Stimulated activated naive CD4-positive, alpha-beta T cell (primary cell): ENCODE results near the gene PPP1R13L.

Experiments
- DNase-seq, 6 experiments: peaks; one replicate each; lab custom pipeline; 2025; lab: John Stamatoyannopoulos, UW

Gene PPP1R13L

DNA sequence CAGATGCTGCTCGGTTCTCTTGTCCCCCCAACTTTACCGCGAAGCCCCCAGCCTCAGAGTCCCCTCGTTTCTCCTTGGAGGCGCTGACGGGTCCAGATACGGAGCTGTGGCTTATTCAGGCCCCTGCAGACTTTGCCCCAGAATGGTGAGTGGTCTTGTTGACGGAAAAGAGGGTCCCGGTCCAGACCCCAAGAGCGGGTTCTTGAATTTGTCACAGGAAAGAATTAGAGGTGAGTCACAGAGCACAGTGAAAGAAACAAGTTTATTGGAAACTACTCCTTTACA is 2.2 kb upstream of the PPP1R13L start:
- no peak for DNase-seq

DNA sequence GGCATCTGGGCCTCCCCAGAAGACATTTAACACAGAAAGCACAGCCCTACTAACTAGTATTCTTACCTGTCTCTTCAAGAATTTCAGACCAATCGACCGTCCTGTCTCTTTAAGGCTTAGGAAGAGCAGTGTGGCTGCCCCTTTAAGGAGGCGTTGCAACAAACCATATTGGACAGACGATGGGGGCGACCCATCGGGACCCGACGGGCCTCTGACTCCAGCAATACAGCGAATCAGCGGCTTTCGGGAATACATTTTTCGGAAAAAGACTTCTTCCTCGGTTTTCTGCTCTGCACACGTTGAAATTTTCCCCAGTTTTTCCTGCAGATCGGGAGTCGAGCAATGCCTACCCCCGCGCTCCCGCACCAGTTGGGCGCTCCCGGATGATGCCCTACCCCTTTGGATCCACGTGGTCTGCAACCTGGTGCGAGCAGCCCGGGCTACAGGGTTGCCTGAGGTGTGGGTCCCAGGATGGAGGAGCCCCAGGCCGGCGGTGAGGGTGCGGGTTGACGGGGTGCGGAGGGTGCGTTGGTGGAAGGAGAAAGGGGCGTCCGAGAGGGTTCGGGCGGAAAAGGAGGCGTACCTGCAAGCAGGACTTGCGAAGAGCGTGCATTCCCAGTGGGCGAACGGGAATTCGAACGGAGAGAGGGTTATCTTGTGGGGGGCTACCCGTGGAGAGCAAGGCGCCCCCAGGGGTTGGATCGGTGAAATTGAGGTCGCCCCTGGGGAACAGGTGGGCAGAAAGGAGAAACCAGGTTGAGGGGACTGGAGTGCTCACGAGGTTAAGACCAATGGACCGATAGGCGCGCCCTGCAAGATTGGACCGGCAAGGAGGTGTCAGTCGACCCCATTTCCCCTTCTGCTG is 1.6 kb upstream of the PPP1R13L start, which contains the start of gene POLR1G:
Gene POLR1G, plus strand, starts transcription at position 419 of the 865 bp plus-strand sequence. Its CDS starts 53 bp downstream, at position 472.
- DNase-seq, result peak; percentile 54 to 96 (median 80)

DNA sequence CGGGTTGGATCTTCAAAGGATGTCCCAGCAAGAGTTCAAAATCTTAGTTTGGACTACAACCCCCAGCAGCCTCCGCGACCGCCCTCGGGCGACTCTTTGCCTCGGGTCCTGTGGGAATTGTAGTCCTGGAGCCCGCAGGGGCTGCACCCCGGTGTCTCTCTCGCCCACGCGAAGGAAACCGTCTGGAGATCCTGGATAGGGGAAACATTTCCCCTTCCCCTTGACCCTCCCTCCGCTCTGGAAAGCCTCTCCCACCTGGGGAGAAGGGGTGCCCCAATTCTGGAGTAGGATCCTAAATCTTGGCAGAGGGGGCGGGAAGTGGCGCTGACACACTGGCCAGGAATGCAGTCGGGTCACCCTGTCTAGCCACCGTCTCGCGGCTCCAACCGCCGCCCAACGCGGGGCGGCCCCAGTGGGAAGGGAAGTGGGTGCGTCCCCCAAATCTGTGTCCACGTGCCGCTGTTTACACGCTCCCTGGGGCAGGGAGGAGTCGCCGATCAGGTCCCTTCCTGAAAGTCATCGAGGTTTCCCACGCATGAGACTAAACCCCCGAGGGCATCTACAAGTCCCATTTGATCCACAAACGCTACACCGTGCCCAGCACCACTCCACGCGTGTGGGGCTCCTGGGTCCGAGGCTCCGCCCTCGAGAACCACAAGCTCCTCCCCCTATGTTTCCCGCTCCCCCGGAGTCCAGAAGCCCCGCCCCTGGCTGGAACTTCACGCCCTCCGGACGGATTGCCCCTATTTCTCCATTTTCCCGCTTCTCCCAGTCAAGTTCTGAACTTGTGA is 761 bp upstream of the PPP1R13L start:
- peak; percentile 60 to 85 (median 78) for DNase-seq

DNA sequence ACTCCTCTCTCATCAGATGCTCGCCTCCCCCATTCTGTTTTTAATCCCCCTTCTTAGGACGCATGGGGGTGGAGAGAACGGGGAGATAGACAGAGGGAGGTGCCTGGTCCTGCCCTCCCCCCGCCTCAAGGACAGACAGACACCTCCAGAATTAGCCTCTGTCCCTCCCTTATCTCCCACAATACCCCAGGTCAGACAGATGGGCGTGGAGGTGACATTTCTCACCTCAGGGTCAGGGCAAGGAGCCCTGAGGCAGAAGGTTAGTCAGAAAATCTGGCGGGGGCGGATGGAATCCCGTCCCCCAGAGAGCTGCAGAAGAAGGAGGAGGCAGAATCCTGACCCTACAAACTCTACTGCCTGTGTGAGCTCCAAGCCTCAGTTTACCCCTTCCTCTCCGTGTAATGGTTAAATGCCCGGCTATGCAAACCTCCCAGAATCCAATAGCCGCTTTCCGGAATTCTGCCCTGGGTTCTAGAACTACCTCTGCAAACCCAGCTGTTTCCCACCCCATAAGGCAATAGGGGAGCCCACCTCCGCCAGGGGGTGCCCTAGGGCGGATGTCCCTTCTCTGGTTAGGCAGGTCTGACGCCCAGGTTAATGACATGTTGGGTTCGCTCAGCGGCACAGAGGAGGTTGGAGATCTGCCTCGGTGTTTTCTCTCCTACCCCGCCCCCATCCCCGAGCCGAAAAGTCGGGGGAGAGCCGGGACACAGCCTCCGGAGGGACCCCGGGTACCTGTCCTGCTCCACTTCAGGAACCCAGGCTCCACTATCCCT is 900 bp downstream of the PPP1R13L start:
- DNase-seq, result peak in 5 of 6 experiments; percentile 16 to 45 (median 32)

DNA sequence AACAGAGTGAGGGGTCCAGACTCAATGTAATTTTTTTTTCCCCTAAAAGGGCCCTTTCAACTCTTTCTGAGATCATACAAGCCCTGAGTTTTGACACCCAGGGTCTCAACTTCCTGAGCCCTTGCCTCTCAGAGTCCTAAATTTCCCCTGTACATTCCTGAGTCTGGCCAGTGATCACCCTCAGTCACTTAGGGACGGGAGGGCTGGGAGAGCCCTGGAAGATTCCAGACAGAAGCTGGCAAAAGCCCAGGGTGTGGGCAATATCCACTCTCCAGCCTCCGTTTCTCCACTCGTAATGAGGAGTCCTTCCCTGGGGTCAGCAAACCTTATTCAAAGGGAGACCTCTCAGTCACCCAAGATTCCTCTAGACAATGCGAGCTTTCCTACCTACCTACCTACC is 1.6 kb downstream of the PPP1R13L start:
- DNase-seq, result no peak

DNA sequence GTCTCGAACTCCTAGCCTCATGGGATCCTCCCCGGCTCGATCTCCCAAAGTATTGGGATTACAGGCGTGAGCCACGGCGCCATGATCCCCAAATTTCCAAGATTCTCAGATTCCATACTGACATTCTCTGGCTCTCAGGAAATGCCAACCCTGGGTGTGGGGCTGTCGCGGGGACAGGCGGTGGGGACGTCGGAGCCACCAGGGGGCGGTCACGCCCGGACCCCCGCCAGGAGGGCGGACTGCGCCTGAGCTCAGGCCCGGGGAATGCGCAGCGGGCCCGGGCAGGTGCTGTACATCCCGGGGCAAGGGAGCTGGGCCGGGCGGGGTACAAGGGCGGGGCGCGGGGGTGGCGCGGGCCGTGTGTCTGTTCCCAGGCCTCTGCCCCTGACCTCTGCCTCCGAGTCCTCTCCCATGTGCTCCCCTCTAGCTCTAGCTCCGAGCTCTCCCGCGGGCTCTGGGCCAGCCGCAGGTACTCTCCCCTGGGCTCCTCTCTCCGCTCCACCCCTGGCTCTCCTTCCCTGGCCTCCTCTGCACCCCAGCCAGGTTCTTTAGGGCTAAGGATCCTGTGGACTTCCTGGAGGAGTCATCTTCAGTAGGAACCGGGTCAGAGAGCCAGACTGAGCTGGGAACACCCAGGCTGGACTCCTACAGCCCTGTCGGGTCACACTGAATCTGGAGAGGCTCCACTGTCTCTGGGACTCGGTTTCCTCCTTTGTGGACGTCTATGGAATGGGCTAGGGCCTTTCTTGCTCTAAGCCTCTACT is 2.4 kb downstream of the PPP1R13L start:
- peak in 4 of 6 experiments; percentile 16 to 26 (median 24) for DNase-seq

DNA sequence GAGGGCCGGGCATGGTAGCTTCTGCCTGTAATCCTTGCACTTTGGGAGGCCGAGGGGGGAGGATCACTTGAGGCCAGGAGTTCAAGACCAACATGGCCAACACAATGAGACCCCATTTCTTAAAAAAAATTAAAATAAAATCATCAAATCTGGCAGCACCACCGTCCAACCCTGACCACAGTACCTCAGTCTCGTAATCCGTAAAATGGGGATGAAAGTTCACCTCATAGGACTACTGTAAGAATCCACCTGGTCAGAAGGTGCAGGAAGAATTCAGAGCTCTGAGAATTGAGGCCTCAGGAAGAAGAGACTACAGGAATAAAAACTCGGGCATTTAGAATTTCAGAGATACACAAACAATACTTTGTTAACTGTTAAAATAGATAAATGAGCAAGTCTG is 3.1 kb downstream of the PPP1R13L start:
- no peak for DNase-seq

DNA sequence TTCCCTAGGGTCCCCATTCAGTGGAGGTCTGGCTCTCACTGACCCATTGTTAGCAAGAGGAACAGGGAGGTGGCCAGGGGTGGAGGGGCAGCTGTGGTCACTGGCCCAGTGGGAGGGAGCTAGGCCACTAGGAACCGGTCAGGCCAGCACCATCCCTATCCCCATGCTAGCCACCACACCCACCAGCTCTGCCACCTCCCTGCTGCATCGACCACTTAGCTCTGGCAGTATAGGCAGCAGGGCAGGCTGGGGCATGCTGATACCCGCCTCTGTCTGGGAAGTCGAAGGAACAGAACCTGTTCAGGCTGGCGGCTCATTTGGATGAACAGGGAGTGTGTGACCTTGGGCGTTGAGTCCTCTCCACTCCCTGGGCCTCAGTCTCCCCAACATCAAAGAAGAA is 4.7 kb downstream of the PPP1R13L start:
- DNase-seq, result no peak

DNA sequence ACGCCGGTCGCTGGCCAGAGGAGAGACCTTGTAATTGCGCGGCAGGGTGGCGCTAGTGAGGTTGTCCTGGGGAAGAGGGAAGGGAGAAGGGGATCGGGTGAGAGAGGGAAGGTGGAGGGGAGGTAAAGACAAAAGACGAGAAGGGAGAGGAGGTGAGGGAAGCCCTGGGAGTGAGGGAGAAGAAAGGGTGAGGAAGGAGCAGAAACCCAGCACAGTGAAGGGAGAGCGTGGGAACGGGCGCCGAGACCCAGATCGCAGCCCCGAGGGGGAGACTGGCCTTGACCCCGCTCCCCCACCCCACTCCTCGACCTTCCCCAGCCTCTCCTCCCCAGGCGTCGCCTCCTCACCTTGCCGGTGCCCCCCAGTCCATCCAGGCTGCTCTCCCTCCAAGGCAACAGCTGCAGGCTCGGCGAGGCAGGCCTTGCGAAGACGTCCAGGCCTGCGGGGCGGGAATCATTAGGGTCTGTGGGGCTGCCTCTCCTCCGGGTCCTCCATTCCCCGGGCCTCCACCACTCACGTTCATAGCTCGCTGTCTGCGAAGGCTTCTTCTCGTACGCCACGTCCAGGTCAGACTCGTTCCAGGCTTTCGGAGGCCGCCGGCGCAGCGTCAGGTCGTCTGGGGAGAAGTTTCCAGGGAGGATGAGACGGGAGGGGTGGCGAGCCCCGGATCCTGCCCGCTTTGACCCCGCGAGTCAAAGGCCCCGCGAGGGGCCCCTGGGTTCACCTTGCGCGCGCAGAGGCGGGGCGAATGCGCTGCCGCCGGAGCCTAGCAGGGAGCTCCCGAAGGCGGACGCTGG is 8.8 kb downstream of the PPP1R13L start:
- DNase-seq, result no peak

DNA sequence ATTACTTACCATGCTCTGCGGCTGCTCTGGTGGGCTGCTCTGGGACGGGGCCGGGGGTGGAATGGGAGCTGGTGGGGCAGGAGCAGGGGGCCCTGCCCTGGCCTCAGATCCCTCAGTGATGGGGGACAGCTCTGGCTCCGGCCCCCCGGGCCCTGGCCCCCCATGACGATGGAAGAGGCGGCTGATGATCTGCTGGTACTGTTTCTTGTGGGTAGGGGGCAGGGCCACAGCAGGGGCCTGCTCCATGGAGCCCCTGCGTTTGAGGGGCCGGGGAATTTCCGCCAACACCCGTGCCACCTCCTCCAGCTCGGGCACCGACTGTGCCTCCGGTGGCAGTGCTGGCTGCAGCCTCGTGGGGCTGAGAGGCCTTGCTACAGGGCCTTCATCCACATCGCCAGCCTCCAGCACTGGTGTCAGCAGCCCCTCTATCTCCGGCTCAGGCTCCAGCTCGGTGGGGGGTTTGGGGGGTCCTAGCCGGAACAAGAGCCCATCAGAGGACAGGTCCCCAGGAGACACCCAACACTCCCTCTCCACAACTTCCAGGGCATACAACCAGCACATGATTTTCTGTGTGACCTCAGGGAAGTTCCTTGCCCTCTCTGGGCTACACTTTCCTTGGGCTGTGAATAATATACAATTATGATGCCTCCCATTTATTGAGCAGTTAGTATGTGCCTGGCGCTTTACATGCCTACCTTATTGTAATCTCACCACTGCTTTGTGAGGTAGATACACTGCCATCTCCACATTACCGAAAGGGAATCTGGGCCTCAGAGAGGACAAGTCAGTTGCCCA is 12.8 kb downstream of the PPP1R13L start:
- DNase-seq, result no peak

DNA sequence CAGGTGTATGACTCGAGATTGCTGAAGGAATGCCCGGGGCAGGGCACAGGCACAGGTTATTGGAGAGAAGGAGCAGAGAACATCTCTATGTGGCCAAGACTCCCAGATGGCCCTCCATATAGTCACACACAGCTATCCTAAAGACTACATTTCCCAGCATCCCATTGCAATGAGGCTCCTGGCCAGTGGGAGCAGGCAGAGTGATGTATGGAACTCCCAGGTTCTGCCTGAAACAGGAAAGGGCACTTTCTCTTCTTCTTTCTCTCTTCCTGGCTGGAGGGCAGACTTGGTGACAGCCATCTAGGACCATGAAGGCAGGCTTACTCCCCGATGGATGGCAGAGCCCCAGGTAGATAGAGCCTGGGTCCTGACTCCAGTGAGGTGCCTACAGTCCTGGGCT is 13.5 kb downstream of the PPP1R13L start:
- DNase-seq, result no peak

DNA sequence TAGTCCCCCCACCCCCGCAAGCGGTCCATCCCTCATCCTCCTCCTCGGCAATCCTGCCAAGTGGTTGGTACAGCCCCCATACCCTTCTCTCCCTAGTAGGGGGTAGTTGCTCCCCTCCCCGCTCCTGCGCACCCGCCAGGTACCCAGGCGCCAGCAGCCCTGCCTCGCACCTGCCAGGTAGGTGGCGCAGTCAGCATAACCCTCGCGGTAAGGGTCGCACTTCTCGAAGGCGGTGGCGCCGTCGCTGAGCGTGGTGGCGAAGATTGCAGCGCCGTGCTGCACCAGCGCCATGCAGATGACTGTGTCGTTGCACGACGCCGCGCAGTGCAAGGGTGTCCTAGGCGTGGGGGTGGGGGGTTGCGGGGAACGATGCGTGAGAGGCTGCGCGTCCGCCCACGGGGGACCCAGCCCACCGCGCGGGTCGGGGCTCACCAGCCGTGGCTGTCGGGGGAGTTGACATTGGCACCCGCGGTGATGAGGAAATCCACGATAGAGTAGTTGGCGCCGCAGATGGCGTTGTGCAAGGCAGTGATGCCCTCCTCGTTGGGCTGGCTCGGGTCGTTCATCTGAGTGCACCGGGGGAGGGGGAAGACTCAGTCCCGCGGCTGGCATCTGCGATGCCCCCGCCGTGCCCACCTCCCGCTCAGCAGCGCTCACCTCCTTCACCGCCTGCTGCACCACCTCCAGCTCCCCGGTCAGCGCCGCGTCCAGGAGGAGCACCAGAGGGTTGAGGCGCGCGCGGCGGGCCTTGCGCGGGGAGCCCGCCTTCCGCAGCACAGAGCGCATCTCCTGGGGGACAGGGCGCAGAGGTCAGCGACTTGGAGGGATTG is 19.3 kb downstream of the PPP1R13L start:
- no peak for DNase-seq

DNA sequence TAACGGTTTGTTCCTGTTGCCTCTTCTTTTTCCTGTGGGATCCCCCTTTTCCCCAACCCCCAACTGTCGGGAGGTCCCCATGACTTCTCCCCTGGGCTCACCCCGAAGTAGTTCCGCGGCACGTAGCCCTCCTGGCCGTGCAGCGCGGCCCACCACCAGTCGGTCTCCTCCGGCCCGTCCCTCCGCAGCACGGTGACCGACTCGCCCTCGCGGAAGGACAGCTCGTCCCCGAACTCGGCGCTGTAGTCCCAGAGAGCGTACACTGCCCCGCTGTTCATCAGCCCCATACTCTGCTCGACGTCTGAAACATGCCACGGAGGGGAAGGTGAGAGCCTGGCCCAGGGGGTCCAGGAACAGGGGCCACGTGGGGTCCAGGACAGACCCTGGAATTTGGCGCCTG is 22.4 kb downstream of the PPP1R13L start:
- DNase-seq, result no peak

DNA sequence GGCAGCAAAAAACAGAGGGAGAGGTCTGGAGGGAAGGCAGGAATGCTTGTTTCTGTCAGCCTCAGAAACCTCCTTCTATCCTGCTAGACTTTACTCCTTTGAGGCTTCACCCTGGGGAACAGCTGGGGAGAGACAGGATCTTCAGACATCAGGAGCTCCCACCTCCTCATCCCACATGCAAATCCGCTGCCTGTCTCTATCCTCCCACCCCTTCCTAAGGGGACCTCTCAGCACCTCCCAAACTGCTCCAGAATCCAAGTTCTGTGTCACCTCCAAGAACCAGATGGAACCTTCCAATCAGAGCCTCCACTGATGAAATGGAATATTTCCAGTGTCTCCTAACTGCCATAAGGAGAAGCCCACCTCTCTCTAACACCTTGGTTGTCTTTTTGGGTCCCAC is 24.8 kb downstream of the PPP1R13L start:
- no peak for DNase-seq

DNA sequence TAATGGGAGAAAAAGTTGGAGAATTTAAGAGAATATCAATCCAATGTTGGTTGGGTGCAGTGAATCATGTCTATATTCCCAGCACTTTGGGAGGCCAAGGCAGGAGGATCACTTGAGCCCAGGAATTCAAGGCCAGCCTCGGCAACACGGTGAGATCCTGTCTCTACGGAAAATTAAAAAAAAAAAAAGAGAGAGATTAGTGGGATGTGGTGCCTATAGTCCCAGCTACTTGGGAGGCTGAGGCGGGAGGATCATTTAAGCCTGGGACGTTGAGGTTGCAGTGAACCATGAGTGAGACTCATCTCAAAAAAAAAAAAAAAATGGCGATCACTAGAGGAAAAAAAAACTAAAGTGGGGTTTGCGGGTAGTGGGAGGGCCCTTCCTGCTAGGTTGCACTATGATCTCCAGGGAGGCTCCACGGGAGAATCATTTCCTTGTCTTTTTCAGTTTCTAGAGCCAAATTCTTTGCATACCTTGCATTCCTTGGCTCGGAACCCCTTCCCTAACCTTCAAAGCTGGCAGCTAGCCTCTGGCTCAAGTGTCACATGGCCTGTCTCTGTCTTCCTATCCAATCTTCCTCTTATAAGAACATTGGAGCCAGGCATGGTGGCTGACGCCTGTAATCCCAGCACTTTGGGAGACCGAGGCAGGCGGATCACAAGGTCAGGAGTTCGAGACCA is 28.7 kb downstream of the PPP1R13L start:
- no peak for DNase-seq

DNA sequence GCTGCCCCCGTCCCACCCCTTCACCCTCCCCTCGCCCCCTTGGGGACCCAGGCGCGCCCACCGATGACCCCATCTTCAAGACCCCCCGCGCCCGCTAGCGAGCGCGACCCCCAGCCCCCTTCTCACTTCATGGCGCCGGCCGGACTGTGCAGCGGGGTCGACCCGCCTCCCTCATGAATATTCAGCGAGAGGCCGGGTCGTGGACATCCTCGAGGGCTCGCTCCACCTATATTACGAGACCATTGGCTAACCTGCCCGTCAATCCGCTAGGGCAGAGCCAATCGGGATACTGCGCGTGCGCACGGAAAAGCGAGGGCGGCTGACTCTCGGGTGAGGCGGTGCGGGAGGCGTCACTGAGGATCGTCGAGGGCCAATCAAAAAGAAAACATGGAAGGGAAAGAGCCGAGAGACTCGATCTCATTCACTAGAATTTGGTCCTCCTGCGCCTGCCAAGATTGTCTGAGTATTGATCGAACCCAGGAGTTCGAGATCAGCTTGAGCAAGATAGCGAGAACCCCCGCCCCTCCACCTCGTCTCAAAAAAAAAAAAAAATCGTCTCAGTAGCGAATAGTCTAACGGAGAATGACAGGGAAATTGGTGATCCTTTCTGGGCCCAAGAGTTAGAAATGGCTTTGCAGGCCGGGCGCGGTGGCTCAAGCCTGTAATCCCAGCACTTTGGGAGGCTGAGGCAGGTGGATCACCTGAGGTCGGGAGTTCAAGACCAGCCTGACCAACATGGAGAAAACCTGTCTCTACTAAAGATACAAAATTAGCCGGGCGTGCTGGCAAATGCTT is 34.3 kb downstream of the PPP1R13L start, which contains the start of gene ERCC2:
Gene ERCC2, minus strand, starts transcription at position 164 of the 795 bp plus-strand sequence. Its CDS starts 33 bp downstream, at position 131.
- peak; percentile 98 to 99 (median 98) for DNase-seq

DNA sequence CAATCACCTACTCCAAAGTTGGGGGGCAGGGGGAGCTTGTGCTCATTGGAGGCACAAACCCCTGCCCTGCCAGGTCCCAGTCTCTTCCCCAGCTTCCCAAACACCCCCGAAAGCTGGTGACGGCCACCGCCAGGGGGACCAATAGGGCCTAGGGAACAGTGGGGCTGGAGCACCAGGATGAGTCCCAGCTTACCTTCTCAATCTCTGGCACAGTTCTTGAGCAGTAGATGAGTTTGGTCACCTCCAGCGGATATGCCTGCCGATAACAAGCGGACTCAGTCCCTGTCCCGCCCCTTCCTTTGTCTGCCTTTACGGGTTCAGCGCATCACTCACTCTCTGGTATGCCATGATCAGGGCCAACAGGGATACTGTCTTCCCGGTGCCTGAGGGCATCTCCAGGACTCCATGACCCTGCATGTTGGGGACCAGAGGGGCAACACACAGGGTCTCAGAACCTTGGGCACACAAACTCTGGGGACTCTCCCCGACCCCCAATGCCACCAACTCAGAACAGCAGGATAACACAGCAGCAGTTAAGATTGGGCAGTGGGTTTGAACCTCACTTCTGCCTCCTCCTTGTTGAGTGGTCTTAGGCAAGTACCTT is 36.0 kb downstream of the PPP1R13L start:
- no peak for DNase-seq
